Left cardiac atrium (tissue), 4 donors: ENCODE data around the gene TSHZ2. TPM values are rescaled to one million over a fixed set of nuclear protein-coding genes. Genes with fewer than 3 reads are reported as not detected.
"Not testable (repeated sequence)": the region's sequence is repeated elsewhere in the genome, so short reads cannot be mapped to it uniquely, and the experiment has no call there.

Experiments
- ATAC-seq, 2 donors: fragments of 200-7000 bp; cut with Tn5 transposase; one replicate each; pipeline ENCODE4 v1.9.1; 2020; ENCODE audit warnings: mild to moderate bottlenecking in 2 of 2, moderate library complexity in 2 of 2
- DNase-seq: peaks from one replicate; pipeline ENCODE4 v3.0.0-alpha.2; 2020
- intact Hi-C, 2 donors: fragments of 100-400 bp; cut with DNase I; formaldehyde crosslinking; loops; one replicate each; pipeline versions ENCODE4 v1.14.1 to v1.15.1; 2022 to 2023
- total RNA-seq, 2 donors: library from RNA; stranded (reverse); fragmentation: NEBNext Ultra II Directional; extraction: Animal tissue kit (Norgen Biotek cat#: 25700); gene quantifications; one replicate each; pipeline ENCODE4 v1.2.1, GENCODE V29; 2021
- donor health status: DM: no; HTN: yes; CAD: no.
- donor health status: DM: no; HTN: yes; CAD: no; lungs with severe emphysema.
- donor health status: DM: yes; HTN: yes; CAD: no.
- donor health status: Dilated cardiomyopathy.

The TSHZ2 gene
- total RNA-seq, 2 donors from 2014 or later: 12.0 to 12.6 TPM

GRCh38 chr20:53463101-53463972, 491.2 kb downstream of the TSHZ2 start:
- ATAC-seq: no peak
- no peak for DNase-seq
- intact Hi-C loops: no loop called here

- ATAC-seq (no peak), DNase-seq (no peak)
- intact Hi-C loops: no loop called here
Observed at GRCh38 chr20:53466279-53466678, 494.1 kb downstream of the TSHZ2 start.

GRCh38 chr20:53468587-53468986, 496.4 kb downstream of the TSHZ2 start:
- ATAC-seq: no peak

GRCh38 chr20:53472859-53473258, 500.7 kb downstream of the TSHZ2 start:
- DNase-seq, ATAC-seq, intact Hi-C loops: not testable (repeated sequence)

More at GRCh38 chr20:53468587-53468986, 496.4 kb downstream of the TSHZ2 start:
- DNase-seq: no peak
- intact Hi-C loops: no loop called here

- DNase-seq: no peak
- ATAC-seq: no peak
- intact Hi-C loops: no loop called here
Observed at GRCh38 chr20:53480913-53481312, 508.8 kb downstream of the TSHZ2 start.

- intact Hi-C loops: no loop called here
- DNase-seq (no peak), ATAC-seq (no peak)
Observed at GRCh38 chr20:53487461-53488200, 515.5 kb downstream of the TSHZ2 start.

GRCh38 chr20:53488775-53489272, 516.7 kb downstream of the TSHZ2 start:
- no peak for ATAC-seq
- DNase-seq: no peak
- intact Hi-C loops: no loop called here

GRCh38 chr20:53489528-53489927, 517.4 kb downstream of the TSHZ2 start:
- DNase-seq (no peak), ATAC-seq (no peak)
- intact Hi-C loops: no loop called here

- no peak for DNase-seq
- ATAC-seq: no peak
- intact Hi-C loops: no loop called here
Observed at GRCh38 chr20:53490620-53491019, 518.5 kb downstream of the TSHZ2 start.

GRCh38 chr20:53491462-53491861, 519.3 kb downstream of the TSHZ2 start:
- intact Hi-C loops: no loop called here
- no peak for DNase-seq
- ATAC-seq: no peak

- intact Hi-C loops: no loop called here
- no peak for ATAC-seq
- DNase-seq: no peak
Observed at GRCh38 chr20:53492212-53492611, 520.1 kb downstream of the TSHZ2 start.

- ATAC-seq: no peak
- DNase-seq: no peak
- intact Hi-C loops: no loop called here
Observed at GRCh38 chr20:53493311-53493857, 521.2 kb downstream of the TSHZ2 start.

- intact Hi-C loops: no loop called here
- DNase-seq (no peak), ATAC-seq (no peak)
Observed at GRCh38 chr20:53494753-53495152, 522.6 kb downstream of the TSHZ2 start.

GRCh38 chr20:53495398-53496092, 523.4 kb downstream of the TSHZ2 start:
- DNase-seq: no peak
- no peak for ATAC-seq
- intact Hi-C loops: no loop called here

- ATAC-seq (no peak), DNase-seq (no peak)
- intact Hi-C loops: no loop called here
Observed at GRCh38 chr20:53497246-53497645, 525.1 kb downstream of the TSHZ2 start.

- no peak for DNase-seq
- no peak for ATAC-seq
- intact Hi-C loops: no loop called here
Observed at GRCh38 chr20:53498341-53498740, 526.2 kb downstream of the TSHZ2 start.

- DNase-seq (no peak), ATAC-seq (no peak)
- intact Hi-C loops: no loop called here
Observed at GRCh38 chr20:53500651-53501050, 528.5 kb downstream of the TSHZ2 start.

GRCh38 chr20:53502820-53503219, 530.7 kb downstream of the TSHZ2 start:
- intact Hi-C loops: no loop called here

GRCh38 chr20:53503517-53503919, 531.4 kb downstream of the TSHZ2 start:
- intact Hi-C loops: no loop called here
- ATAC-seq: no peak
- DNase-seq: no peak

More at GRCh38 chr20:53502820-53503219, 530.7 kb downstream of the TSHZ2 start:
- no peak for DNase-seq
- ATAC-seq: no peak
